Sigmoid colon (tissue), 7 donors: ENCODE data around the gene LIMA1. TPM values are rescaled to one million over a fixed set of nuclear protein-coding genes. Genes with fewer than 3 reads are reported as not detected.

ENCODE experiments used
- DNase-seq: peaks from one replicate; pipeline ENCODE4 v3.0.0-alpha.2; 2019
- H3K27ac ChIP-seq, 4 donors: fragments of 200-600 bp; sonication (generic); one replicate each; pipeline ENCODE4 v1.5.1; 2016 to 2019; ENCODE audit warnings: mild to moderate bottlenecking in 1 of 4
- H3K27me3 ChIP-seq, 3 donors: fragments of 200-600 bp; sonication (generic); one replicate each; pipeline ENCODE4 v1.5.1; 2019; ENCODE audit warnings: mild to moderate bottlenecking in 1 of 3
- H3K36me3 ChIP-seq, 4 donors: fragments of 200-600 bp; sonication (generic); one replicate each; pipeline ENCODE4 v1.5.1; 2016 to 2019
- H3K4me1 ChIP-seq, 4 donors: fragments of 200-600 bp; sonication (generic); one replicate each; pipeline ENCODE4 v1.5.1; 2017 to 2019
- H3K4me3 ChIP-seq, 4 donors: fragments of 200-600 bp; sonication (generic); one replicate each; pipeline ENCODE4 v1.5.1; 2017 to 2019; ENCODE audit warnings: mild to moderate bottlenecking in 2 of 4, moderate library complexity in 1 of 4
- H3K9me3 ChIP-seq, 4 donors: fragments of 200-600 bp in 3 of 4; sonication (generic) in 3 of 4; one replicate each; pipeline versions ENCODE4 v1.5.1 to v1.6.1; 2013 to 2019
- EP300 ChIP-seq, 4 donors: sonication (generic); formaldehyde crosslinking; IDR thresholded peaks; one replicate each; pipeline ENCODE4 v1.6.1; 2017; ENCODE audit warnings: antibody characterized with exemption in 4 of 4
- POLR2A ChIP-seq, 2 donors: fragments of 450-650 bp; IDR thresholded peaks; one replicate each; pipeline ENCODE4 v1.6.1; 2016; ENCODE audit warnings: antibody characterized with exemption in 2 of 2, mild to moderate bottlenecking in 2 of 2, moderate library complexity in 2 of 2
- POLR2AphosphoS5 ChIP-seq, 4 donors: sonication (generic); formaldehyde crosslinking; IDR thresholded peaks; one replicate each; pipeline ENCODE4 v1.6.1; 2017; ENCODE audit warnings: antibody characterized with exemption in 4 of 4
- WGBS, 2 donors: extraction: QIAGEN DNeasy Blood & Tissue Kit; methylation state at CpG; one replicate each; pipeline ENCODE4 v1.1.7; 2013; 5-methylcytosine and 5-hydroxymethylcytosine counted together
- intact Hi-C: fragments of 100-400 bp; cut with DNase I; formaldehyde crosslinking; loops from one replicate; pipeline ENCODE4 v1.15.1; 2023
- polyA plus RNA-seq, 3 donors: library from polyadenylated mRNA; stranded (reverse); fragments of 200-250 nt; gene quantifications; one replicate each; pipeline ENCODE4 v1.2.3, GENCODE V29; 2013
- total RNA-seq, 4 donors: library from RNA; depleted of rRNA; stranded (reverse); fragments of >200 nt; gene quantifications; one replicate each; pipeline ENCODE4 v1.1.0, GENCODE V29; 2016
- TF ChIP-seq, protein P1 (sequence below), 4 experiments: fragments of 450-650 bp in 3 of 4; fragments of 200-600 bp in 1 of 4; IDR thresholded peaks; one replicate each; pipeline ENCODE4 v1.5.1; 2016 to 2019; ENCODE audit warnings: antibody characterized with exemption in 4 of 4, mild to moderate bottlenecking in 3 of 4, moderate library complexity in 2 of 4
- donor health status: healthy with polysubstance abuse.
- donor health status: Bipolar disorder and iron deficiency.
- donor health status: healthy.

The LIMA1 gene
- total and polyA plus RNA-seq, 7 donors, result 39.7 to 181 (median 108) TPM

DNA sequence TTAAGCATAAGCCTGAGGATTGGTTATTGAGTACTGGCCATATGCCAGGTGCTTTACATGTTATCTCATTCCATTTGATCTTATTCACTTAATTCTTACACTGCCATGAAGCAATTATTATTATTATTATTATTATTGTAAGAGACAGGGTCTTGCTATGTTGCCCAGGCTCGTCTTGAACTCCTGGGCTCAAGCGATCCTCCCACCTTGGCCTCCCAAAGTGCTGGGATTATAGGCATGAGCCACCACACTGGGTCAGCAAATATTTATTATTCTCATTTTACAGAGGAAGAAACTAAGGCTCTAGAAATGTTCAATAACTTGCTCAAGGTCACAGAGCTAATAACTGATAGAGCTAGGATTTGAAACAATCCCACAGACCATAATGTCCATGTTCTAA is 14.8 kb downstream of the LIMA1 start:
- Histone ChIP-seq H3K27ac (no peak overlapping the region), H3K27me3 (no peaks in the 10 kb centered on the region), H3K36me3 (no peaks in the 10 kb centered on the region), H3K4me3 (no peak overlapping the region), H3K9me3 (no peaks in the 10 kb centered on the region), H3K4me1 (no peaks in the 10 kb centered on the region)
- TF ChIP-seq POLR2AphosphoS5 (IDR thresholded peaks at IDR 0.05), result no peak
- 93 to 96% methylated on average over 2 of the region's 2 CpGs for WGBS, 2 donors
- DNase-seq, result no peak
- intact Hi-C loops, result no loop called here

DNA sequence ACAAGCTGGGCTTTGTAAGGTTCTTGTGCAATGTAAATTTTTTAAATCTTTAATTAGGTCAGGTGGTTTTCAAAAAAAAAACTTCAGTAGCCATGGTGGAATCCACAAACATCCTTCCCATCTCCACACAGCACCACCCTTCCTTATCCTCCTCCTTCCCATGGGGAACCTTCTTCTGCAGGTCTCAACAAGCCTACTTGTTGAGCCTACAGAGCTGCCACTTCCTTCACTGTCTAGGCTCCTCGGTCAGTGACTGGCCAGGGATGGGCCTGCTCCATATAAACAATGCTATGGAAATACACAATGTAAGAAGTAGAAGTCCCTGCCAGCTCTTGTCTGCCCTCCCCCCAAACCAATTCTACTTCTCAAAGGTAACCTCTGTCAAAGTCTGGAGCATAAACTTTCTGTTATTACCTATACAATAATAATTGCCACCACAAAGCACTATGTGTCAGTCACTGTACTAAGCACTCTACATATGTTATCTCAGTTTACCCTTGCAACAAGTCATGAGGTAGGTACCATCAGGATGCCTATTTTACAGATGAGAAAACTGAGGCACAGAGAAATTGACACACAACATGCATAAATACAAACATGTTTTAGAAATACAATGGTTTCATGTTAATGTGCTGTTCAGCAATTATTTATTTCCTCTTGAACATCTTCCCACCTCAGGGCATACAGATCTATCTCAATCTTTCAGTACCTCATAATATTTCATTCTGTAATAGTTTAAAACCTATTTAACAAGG is 17.4 kb downstream of the LIMA1 start:
- DNase-seq, result no peak
- no peak for TF ChIP-seq POLR2A (IDR thresholded peaks at IDR 0.05)
- TF ChIP-seq, protein P1, sequence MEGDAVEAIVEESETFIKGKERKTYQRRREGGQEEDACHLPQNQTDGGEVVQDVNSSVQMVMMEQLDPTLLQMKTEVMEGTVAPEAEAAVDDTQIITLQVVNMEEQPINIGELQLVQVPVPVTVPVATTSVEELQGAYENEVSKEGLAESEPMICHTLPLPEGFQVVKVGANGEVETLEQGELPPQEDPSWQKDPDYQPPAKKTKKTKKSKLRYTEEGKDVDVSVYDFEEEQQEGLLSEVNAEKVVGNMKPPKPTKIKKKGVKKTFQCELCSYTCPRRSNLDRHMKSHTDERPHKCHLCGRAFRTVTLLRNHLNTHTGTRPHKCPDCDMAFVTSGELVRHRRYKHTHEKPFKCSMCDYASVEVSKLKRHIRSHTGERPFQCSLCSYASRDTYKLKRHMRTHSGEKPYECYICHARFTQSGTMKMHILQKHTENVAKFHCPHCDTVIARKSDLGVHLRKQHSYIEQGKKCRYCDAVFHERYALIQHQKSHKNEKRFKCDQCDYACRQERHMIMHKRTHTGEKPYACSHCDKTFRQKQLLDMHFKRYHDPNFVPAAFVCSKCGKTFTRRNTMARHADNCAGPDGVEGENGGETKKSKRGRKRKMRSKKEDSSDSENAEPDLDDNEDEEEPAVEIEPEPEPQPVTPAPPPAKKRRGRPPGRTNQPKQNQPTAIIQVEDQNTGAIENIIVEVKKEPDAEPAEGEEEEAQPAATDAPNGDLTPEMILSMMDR (IDR thresholded peaks at IDR 0.05), result no peak
- no peak for TF ChIP-seq EP300 (IDR thresholded peaks at IDR 0.05)
- no peak for TF ChIP-seq POLR2AphosphoS5 (IDR thresholded peaks at IDR 0.05)
- H3K9me3 ChIP-seq, result no peaks in the 10 kb centered on the region
- no peak overlapping the region for H3K27ac ChIP-seq
- intact Hi-C loops, result no loop called here
- no peaks in the 10 kb centered on the region for H3K27me3 ChIP-seq
- WGBS, 2 donors, result 50 to 75% methylated on average over 1 of the region's 1 CpG
- no peak overlapping the region for H3K4me3 ChIP-seq
- no peaks in the 10 kb centered on the region for H3K4me1 ChIP-seq
- H3K36me3 ChIP-seq, result no peaks in the 10 kb centered on the region

DNA sequence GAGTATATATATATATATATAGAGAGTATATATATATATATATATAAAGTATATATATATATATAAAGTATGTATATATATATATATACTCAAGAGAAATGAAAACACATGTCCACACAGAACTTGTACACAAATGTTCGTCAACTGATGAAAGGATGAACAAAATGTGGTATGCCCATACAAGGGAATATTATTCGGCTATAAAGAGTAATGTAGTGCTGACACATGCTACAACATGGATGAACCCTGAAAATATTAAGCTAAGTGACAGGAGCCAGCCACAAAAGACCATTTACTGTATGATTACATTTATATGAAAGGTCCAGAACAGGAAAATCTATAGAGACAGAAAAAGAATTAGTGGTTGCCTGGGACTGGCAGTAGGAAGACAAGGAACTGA is 19.5 kb downstream of the LIMA1 start:
- intact Hi-C loops, result no loop called here

DNA sequence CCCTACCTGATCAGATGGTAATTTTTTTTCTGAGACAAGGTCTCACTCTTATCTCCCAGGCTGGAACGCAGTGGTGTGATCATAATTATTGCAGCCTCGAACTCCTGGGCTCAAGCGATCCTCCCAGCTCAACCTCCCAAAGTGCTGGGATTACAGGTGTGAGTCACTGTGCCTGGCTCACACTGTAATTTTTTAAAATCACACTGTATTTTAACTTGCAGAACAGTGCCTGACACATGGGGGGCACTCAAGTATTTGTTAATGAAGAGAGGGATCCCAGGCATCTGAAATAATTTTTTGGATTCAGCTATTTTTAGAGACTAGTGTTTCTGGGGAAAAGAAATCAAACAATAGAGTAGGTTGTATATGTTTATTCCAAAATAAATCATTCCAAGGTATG is 21.7 kb downstream of the LIMA1 start:
- intact Hi-C loops, result no loop called here
- WGBS, 2 donors, result 50 to 81% methylated on average over 3 of the region's 3 CpGs
- Histone ChIP-seq H3K9me3 (no peaks in the 10 kb centered on the region), H3K4me3 (no peak overlapping the region), H3K27me3 (no peaks in the 10 kb centered on the region), H3K4me1 (peaks cover 0 to 25% (median 22%) of the 10 kb centered on the region in 4 donors), H3K27ac (no peak overlapping the region), H3K36me3 (no peaks in the 10 kb centered on the region)
- no peak for DNase-seq
- TF ChIP-seq, protein P1 (IDR thresholded peaks at IDR 0.05), result no peak
- no peak for TF ChIP-seq POLR2A (IDR thresholded peaks at IDR 0.05)
- TF ChIP-seq EP300 (IDR thresholded peaks at IDR 0.05), result no peak
- TF ChIP-seq POLR2AphosphoS5 (IDR thresholded peaks at IDR 0.05), result no peak

More for the DNA sequence above, 19.5 kb downstream of the LIMA1 start:
- no peak for TF ChIP-seq POLR2AphosphoS5 (IDR thresholded peaks at IDR 0.05)
- no peak for TF ChIP-seq POLR2A (IDR thresholded peaks at IDR 0.05)
- TF ChIP-seq EP300 (IDR thresholded peaks at IDR 0.05), result no peak
- TF ChIP-seq, protein P1 (IDR thresholded peaks at IDR 0.05), result no peak
- Histone ChIP-seq H3K4me3 (no peak overlapping the region), H3K4me1 (peaks cover 0 to 10% (median 7%) of the 10 kb centered on the region in 4 donors), H3K36me3 (no peaks in the 10 kb centered on the region), H3K27ac (no peak overlapping the region), H3K9me3 (no peaks in the 10 kb centered on the region), H3K27me3 (no peaks in the 10 kb centered on the region)
- no peak for DNase-seq
- 95 to 99% methylated on average over 2 of the region's 2 CpGs for WGBS, 2 donors

DNA sequence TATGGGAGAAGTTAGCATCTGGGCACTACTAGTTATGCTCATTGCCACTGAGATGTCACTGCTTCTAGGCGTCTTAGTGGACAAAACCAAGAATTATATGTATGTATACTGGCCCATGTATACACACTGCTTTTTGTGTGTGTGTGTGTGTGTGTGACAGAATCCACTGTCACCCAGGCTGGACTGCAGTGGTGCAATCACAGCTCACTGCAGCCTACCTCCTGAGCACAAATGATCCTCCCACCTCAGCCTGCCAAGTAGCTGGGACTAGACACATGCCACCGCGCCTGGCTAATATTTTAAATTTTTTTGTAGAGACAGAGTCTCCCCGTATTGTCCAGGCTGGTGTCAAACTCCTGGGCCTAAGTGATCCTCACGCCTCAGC is 25.2 kb downstream of the LIMA1 start:
- intact Hi-C loops, result no loop called here
- TF ChIP-seq EP300 (IDR thresholded peaks at IDR 0.05) (no peak), POLR2AphosphoS5 (IDR thresholded peaks at IDR 0.05) (no peak), POLR2A (IDR thresholded peaks at IDR 0.05) (no peak)
- TF ChIP-seq, protein P1 (IDR thresholded peaks at IDR 0.05), result no peak
- no peaks in the 10 kb centered on the region for H3K27me3 ChIP-seq
- H3K36me3 ChIP-seq, result no peaks in the 10 kb centered on the region
- H3K27ac ChIP-seq, result peak overlapping the region; percentile 49 to 74 (median 70)
- H3K9me3 ChIP-seq, result no peaks in the 10 kb centered on the region
- no peak overlapping the region for H3K4me3 ChIP-seq
- WGBS, 2 donors, result 30 to 68% methylated on average over 5 of the region's 5 CpGs
- H3K4me1 ChIP-seq, result peaks cover 0 to 31% (median 22%) of the 10 kb centered on the region in 4 donors
- DNase-seq, result peak; percentile 82
